Breast epithelium (tissue), 3 donors: ENCODE measurements around the gene CSK.

Source experiments
- CTCF ChIP-seq, 3 donors: fragments of 450-650 bp; IDR thresholded peaks; one replicate each; pipeline ENCODE4 v1.5.1; 2016 to 2017; ENCODE audit warnings: antibody characterized with exemption in 3 of 3, mild to moderate bottlenecking in 3 of 3, moderate library complexity in 3 of 3
- POLR2A ChIP-seq: fragments of 450-650 bp; IDR thresholded peaks from one replicate; pipeline ENCODE4 v1.6.1; 2016; ENCODE audit warnings: antibody characterized with exemption, mild to moderate bottlenecking, moderate library complexity
- POLR2AphosphoS5 ChIP-seq, 3 donors: sonication (generic); formaldehyde crosslinking; IDR thresholded peaks; one replicate each; pipeline ENCODE4 v1.6.1; 2017; ENCODE audit warnings: antibody characterized with exemption in 3 of 3

- TF ChIP-seq CTCF (IDR thresholded peaks at IDR 0.05) (no peak), POLR2A (no peak), POLR2AphosphoS5 (IDR thresholded peaks at IDR 0.05) (no peak)
Observed at GRCh38 chr15:74845581-74845980, 63.7 kb downstream of the CSK start.
